Body of pancreas (tissue), 4 donors: ENCODE data around the gene GMEB1.
"Not testable (repeated sequence)": the region's sequence is repeated elsewhere in the genome, so short reads cannot be mapped to it uniquely, and the experiment has no call there.

Experiments used
- POLR2A ChIP-seq, 3 donors: fragments of 450-650 bp; IDR thresholded peaks; one replicate each; pipeline ENCODE4 v1.6.1; 2016; ENCODE audit warnings: antibody characterized with exemption in 3 of 3, mild to moderate bottlenecking in 2 of 3
- TF ChIP-seq, protein P1 (sequence below), 7 experiments: fragments of 450-650 bp in 4 of 7; fragments of 200-600 bp in 3 of 7; sonication (generic) in 3 of 7; IDR thresholded peaks; one replicate each; pipeline ENCODE4 v1.5.1; 2016 to 2019; ENCODE audit warnings: antibody characterized with exemption in 7 of 7

- TF ChIP-seq, protein P1, sequence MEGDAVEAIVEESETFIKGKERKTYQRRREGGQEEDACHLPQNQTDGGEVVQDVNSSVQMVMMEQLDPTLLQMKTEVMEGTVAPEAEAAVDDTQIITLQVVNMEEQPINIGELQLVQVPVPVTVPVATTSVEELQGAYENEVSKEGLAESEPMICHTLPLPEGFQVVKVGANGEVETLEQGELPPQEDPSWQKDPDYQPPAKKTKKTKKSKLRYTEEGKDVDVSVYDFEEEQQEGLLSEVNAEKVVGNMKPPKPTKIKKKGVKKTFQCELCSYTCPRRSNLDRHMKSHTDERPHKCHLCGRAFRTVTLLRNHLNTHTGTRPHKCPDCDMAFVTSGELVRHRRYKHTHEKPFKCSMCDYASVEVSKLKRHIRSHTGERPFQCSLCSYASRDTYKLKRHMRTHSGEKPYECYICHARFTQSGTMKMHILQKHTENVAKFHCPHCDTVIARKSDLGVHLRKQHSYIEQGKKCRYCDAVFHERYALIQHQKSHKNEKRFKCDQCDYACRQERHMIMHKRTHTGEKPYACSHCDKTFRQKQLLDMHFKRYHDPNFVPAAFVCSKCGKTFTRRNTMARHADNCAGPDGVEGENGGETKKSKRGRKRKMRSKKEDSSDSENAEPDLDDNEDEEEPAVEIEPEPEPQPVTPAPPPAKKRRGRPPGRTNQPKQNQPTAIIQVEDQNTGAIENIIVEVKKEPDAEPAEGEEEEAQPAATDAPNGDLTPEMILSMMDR (IDR thresholded peaks at IDR 0.05) = not testable (repeated sequence)
- TF ChIP-seq POLR2A (IDR thresholded peaks at IDR 0.05) = not testable (repeated sequence)
Observed at GRCh38 chr1:28721927-28722326, 53.3 kb downstream of the GMEB1 start.
